ENCODE measurements around the gene ZNHIT3. TPM values are rescaled to one million over a fixed set of nuclear protein-coding genes. Genes with fewer than 3 reads are reported as not detected.

The ZNHIT3 gene
- total and polyA plus RNA-seq, 2 of the 4 experiments (the other 2 are of a cell fraction) = 27.8 to 52.3 TPM

GRCh38 chr17:36503456-36504155 lies 17.1 kb downstream of the ZNHIT3 start:
- H3K36me3 ChIP-seq (ENCODE audit: control insufficient read depth, insufficient read depth, low read length) = peaks cover 51% of the 10 kb centered on the region
- no peak overlapping the region for H4K5ac ChIP-seq (ENCODE audit: low read depth, low read length)
- no peaks in the 10 kb centered on the region for H4K20me1 ChIP-seq (ENCODE audit: insufficient read depth, low read length)
- H2BK120ac ChIP-seq (ENCODE audit: low read depth, low read length) = no peak overlapping the region
- no peaks in the 10 kb centered on the region for H3K4me1 ChIP-seq (ENCODE audit: control insufficient read depth, insufficient read depth, low read length)
- H3K27me3 ChIP-seq (ENCODE audit: control insufficient read depth, insufficient read depth, low read length) = no peaks in the 10 kb centered on the region
- H4K91ac ChIP-seq (ENCODE audit: insufficient read depth, low read depth, low read length) = no peak overlapping the region
- no peak overlapping the region for H3K4me3 ChIP-seq (ENCODE audit: insufficient read depth, low read depth, low read length)
- H3K79me1 ChIP-seq (ENCODE audit: low read depth in 1 of 2, low read length in 2 of 2) = no peaks in the 10 kb centered on the region
- H3K14ac ChIP-seq (replicated peaks; ENCODE audit: low read depth, low read length) = no peak overlapping the region
- H2AFZ ChIP-seq (replicated peaks; ENCODE audit: low read length, poor library complexity) = no peak overlapping the region
- ChIA-PET CTCF (no interaction called here), POLR2A (ENCODE audit: unreplicated experiment) (no interaction called here)
- ATAC-seq (ENCODE audit: low read depth) (no peak), DNase-seq (no peak)
- H3K9me3 ChIP-seq (ENCODE audit: control insufficient read depth, insufficient read depth, low read length) = no peaks in the 10 kb centered on the region
- H2BK5ac ChIP-seq (ENCODE audit: low read depth, low read length, poor library complexity, severe bottlenecking) = no peak overlapping the region
- TF ChIP-seq FOS (IDR thresholded peaks at IDR 0.05; ENCODE audit: low read depth, low read length) (no peak), CTCF (conservative IDR thresholded peaks at IDR 0.05; ENCODE audit: low read depth, low read length) (no peak), MAFK (IDR thresholded peaks at IDR 0.05; ENCODE audit: low read depth, low read length) (no peak), MXI1 (IDR thresholded peaks at IDR 0.05; ENCODE audit: borderline replicate concordance, low read depth, low read length) (no peak), USF2 (IDR thresholded peaks at IDR 0.05; ENCODE audit: low read depth, low read length) (no peak), POLR2A (IDR thresholded peaks at IDR 0.05; ENCODE audit: low read depth, low read length) (no peak), SMC3 (IDR thresholded peaks at IDR 0.05; ENCODE audit: low read depth, low read length) (no peak), MAZ (IDR thresholded peaks at IDR 0.05; ENCODE audit: borderline replicate concordance, low read depth, low read length) (no peak), NFE2L2 (IDR thresholded peaks at IDR 0.05; ENCODE audit: low read depth, low read length) (no peak), BHLHE40 (IDR thresholded peaks at IDR 0.05; ENCODE audit: low read depth, low read length) (no peak), ELK1 (IDR thresholded peaks at IDR 0.05; ENCODE audit: borderline replicate concordance, low read depth, low read length) (no peak), CHD1 (IDR thresholded peaks at IDR 0.05; ENCODE audit: low read depth, low read length) (no peak), RFX5 (IDR thresholded peaks at IDR 0.05; ENCODE audit: low read depth, low read length) (no peak), RCOR1 (IDR thresholded peaks at IDR 0.05; ENCODE audit: insufficient replicate concordance, low read length) (no peak), CEBPB (IDR thresholded peaks at IDR 0.05; ENCODE audit: low read depth, low read length) (no peak), RAD21 (IDR thresholded peaks at IDR 0.05; ENCODE audit: low read length) (no peak)
- H3K23ac ChIP-seq (ENCODE audit: low read depth, low read length) = no peak overlapping the region
- H3K4ac ChIP-seq (ENCODE audit: low read depth, low read length) = no peak overlapping the region
- no TSS peak for BruUV-seq (replicated peaks)
- in situ Hi-C loops (cut with MboI; ENCODE audit: low sequenced_read_pairs) (no loop called here), dilution Hi-C loops (cut with HindIII; ENCODE audit: low sequenced_read_pairs, unreplicated experiment) (no loop called here), intact Hi-C loops (cut with micrococcal nuclease) (no loop called here)
- no peaks in the 10 kb centered on the region for H3K9me1 ChIP-seq (ENCODE audit: insufficient read depth, low read length)
- H3K56ac ChIP-seq (ENCODE audit: extremely low read depth, insufficient read depth, low read length) = no peak overlapping the region
- 100% methylated on average over 2 of the region's 7 CpGs; no CpG with 5 or more reads in 1 of the 2 experiments for WGBS, 2 experiments (ENCODE audit: extremely low coverage in 2 of 2, insufficient read length in 1 of 2)
- no peak overlapping the region for H2AK5ac ChIP-seq (ENCODE audit: low read depth, low read length)
- no peak overlapping the region for H3K9ac ChIP-seq (ENCODE audit: low read depth, low read length)
- H3K4me2 ChIP-seq (ENCODE audit: low read depth, low read length) = no peak overlapping the region
- no peak overlapping the region for H3K27ac ChIP-seq (ENCODE audit: insufficient read depth, low read length)
- no peak overlapping the region for H2BK20ac ChIP-seq (ENCODE audit: low read depth, low read length)
- peak overlapping the region; percentile 34 for H2AK9ac ChIP-seq (replicated peaks; ENCODE audit: low read depth, low read length, poor library complexity)
- H3K18ac ChIP-seq (ENCODE audit: low read depth, low read length) = no peak overlapping the region
- H4K8ac ChIP-seq (ENCODE audit: low read depth in 2 of 2, low read length in 2 of 2) = no peak overlapping the region
- no peak overlapping the region for H2BK15ac ChIP-seq (ENCODE audit: low read depth, low read length)

Measured in IMR-90 (cell line).